Activated T-cell treated with anti-CD3 and anti-CD28 coated beads, Interleukin-2, amount 50 U/mL, for 24 hours (primary cell): ENCODE measurements around the gene ZSCAN10.

Experiments used
- DNase-seq: peaks from one replicate; pipeline ENCODE4 v3.0.0-alpha.2; 2020
- H3K27ac Mint-ChIP-seq: 2 replicates; pipeline ENCODE4 v1.8.0; 2020; ENCODE audit warnings: mild to moderate bottlenecking, mixed read lengths
- H3K27me3 Mint-ChIP-seq: 2 replicates; pipeline ENCODE4 v1.8.0; 2020; ENCODE audit warnings: mixed read lengths
- H3K36me3 Mint-ChIP-seq: 2 replicates; pipeline ENCODE4 v1.8.0; 2020; ENCODE audit warnings: low read depth, mixed read lengths
- H3K4me1 Mint-ChIP-seq: 2 replicates; pipeline ENCODE4 v1.8.0; 2020; ENCODE audit warnings: low read depth, mixed read lengths
- H3K4me3 Mint-ChIP-seq: 2 replicates; pipeline ENCODE4 v1.8.0; 2020; ENCODE audit warnings: mild to moderate bottlenecking, moderate library complexity, mixed read lengths
- H3K9me3 Mint-ChIP-seq: 2 replicates; pipeline ENCODE4 v1.8.0; 2020; ENCODE audit warnings: mixed read lengths

ZSCAN10 gene

GRCh38 chr16:3101841-3102470, 2.9 kb upstream of the ZSCAN10 start:
- Mint-ChIP-seq H3K9me3 (no peaks in the 10 kb centered on the region), H3K4me3 (peak overlapping the region; percentile 27), H3K36me3 (no peaks in the 10 kb centered on the region), H3K4me1 (peaks cover 32% of the 10 kb centered on the region), H3K27me3 (no peaks in the 10 kb centered on the region), H3K27ac (peak overlapping the region; percentile 59)
- no peak for DNase-seq

- Mint-ChIP-seq H3K4me1 (peaks cover 32% of the 10 kb centered on the region), H3K27ac (no peak overlapping the region), H3K4me3 (peak overlapping the region; percentile 46), H3K27me3 (no peaks in the 10 kb centered on the region), H3K36me3 (no peaks in the 10 kb centered on the region), H3K9me3 (no peaks in the 10 kb centered on the region)
- peak; percentile 50 for DNase-seq
Measured at GRCh38 chr16:3101018-3101840, 2.1 kb upstream of the ZSCAN10 start.

GRCh38 chr16:3099732-3100499, 822 bp upstream of the ZSCAN10 start:
- Mint-ChIP-seq H3K9me3 (no peaks in the 10 kb centered on the region), H3K4me3 (peak overlapping the region; percentile 64), H3K4me1 (peaks cover 34% of the 10 kb centered on the region), H3K27me3 (no peaks in the 10 kb centered on the region), H3K27ac (peak overlapping the region; percentile 89), H3K36me3 (no peaks in the 10 kb centered on the region)
- peak; percentile 94 for DNase-seq

GRCh38 chr16:3099395-3099731, 269 bp upstream of the ZSCAN10 start:
- Mint-ChIP-seq H3K9me3 (no peaks in the 10 kb centered on the region), H3K4me1 (peaks cover 39% of the 10 kb centered on the region), H3K4me3 (no peak overlapping the region), H3K27me3 (no peaks in the 10 kb centered on the region), H3K27ac (no peak overlapping the region), H3K36me3 (no peaks in the 10 kb centered on the region)
- DNase-seq: no peak

- Mint-ChIP-seq H3K27ac (no peak overlapping the region), H3K4me1 (peaks cover 43% of the 10 kb centered on the region), H3K27me3 (no peaks in the 10 kb centered on the region), H3K9me3 (no peaks in the 10 kb centered on the region), H3K4me3 (no peak overlapping the region), H3K36me3 (no peaks in the 10 kb centered on the region)
- DNase-seq: no peak
Measured at GRCh38 chr16:3097266-3097665, 1.8 kb downstream of the ZSCAN10 start.

- Mint-ChIP-seq H3K36me3 (no peaks in the 10 kb centered on the region), H3K27me3 (no peaks in the 10 kb centered on the region), H3K27ac (peak overlapping the region; percentile 78), H3K4me3 (no peak overlapping the region), H3K4me1 (peaks cover 42% of the 10 kb centered on the region), H3K9me3 (no peaks in the 10 kb centered on the region)
- DNase-seq: no peak
Measured at GRCh38 chr16:3096362-3096761, 2.7 kb downstream of the ZSCAN10 start.

GRCh38 chr16:3095869-3096268, 3.2 kb downstream of the ZSCAN10 start:
- H3K4me1 Mint-ChIP-seq: peaks cover 42% of the 10 kb centered on the region
- peak overlapping the region; percentile 78 for H3K27ac Mint-ChIP-seq
- H3K27me3 Mint-ChIP-seq: no peaks in the 10 kb centered on the region
- no peaks in the 10 kb centered on the region for H3K36me3 Mint-ChIP-seq
- no peaks in the 10 kb centered on the region for H3K9me3 Mint-ChIP-seq
- peak; percentile 65 for DNase-seq
- no peak overlapping the region for H3K4me3 Mint-ChIP-seq

GRCh38 chr16:3094289-3095027, 4.6 kb downstream of the ZSCAN10 start:
- H3K27ac Mint-ChIP-seq: peak overlapping the region; percentile 84
- H3K9me3 Mint-ChIP-seq: no peaks in the 10 kb centered on the region
- peaks cover 34% of the 10 kb centered on the region for H3K4me1 Mint-ChIP-seq
- peak; percentile 53 for DNase-seq
- no peaks in the 10 kb centered on the region for H3K27me3 Mint-ChIP-seq
- H3K36me3 Mint-ChIP-seq: no peaks in the 10 kb centered on the region
- no peak overlapping the region for H3K4me3 Mint-ChIP-seq

- Mint-ChIP-seq H3K4me1 (peaks cover 43% of the 10 kb centered on the region), H3K27ac (no peak overlapping the region), H3K9me3 (no peaks in the 10 kb centered on the region), H3K36me3 (no peaks in the 10 kb centered on the region), H3K27me3 (no peaks in the 10 kb centered on the region), H3K4me3 (no peak overlapping the region)
- no peak for DNase-seq
Measured at GRCh38 chr16:3092501-3092941, 6.6 kb downstream of the ZSCAN10 start.

GRCh38 chr16:3091551-3091950, 7.5 kb downstream of the ZSCAN10 start:
- Mint-ChIP-seq H3K36me3 (no peaks in the 10 kb centered on the region), H3K27ac (no peak overlapping the region), H3K9me3 (no peaks in the 10 kb centered on the region), H3K4me3 (no peak overlapping the region), H3K27me3 (no peaks in the 10 kb centered on the region), H3K4me1 (peaks cover 52% of the 10 kb centered on the region)
- DNase-seq: no peak

- Mint-ChIP-seq H3K36me3 (no peaks in the 10 kb centered on the region), H3K4me1 (peaks cover 52% of the 10 kb centered on the region)
Measured at GRCh38 chr16:3089717-3090592, 9.1 kb downstream of the ZSCAN10 start.

GRCh38 chr16:3088925-3089716, 10.0 kb downstream of the ZSCAN10 start:
- Mint-ChIP-seq H3K4me3 (no peak overlapping the region), H3K27ac (no peak overlapping the region), H3K9me3 (no peaks in the 10 kb centered on the region), H3K36me3 (no peaks in the 10 kb centered on the region), H3K4me1 (peaks cover 52% of the 10 kb centered on the region), H3K27me3 (no peaks in the 10 kb centered on the region)
- DNase-seq: no peak

More at GRCh38 chr16:3089717-3090592, 9.1 kb downstream of the ZSCAN10 start:
- no peak for DNase-seq
- H3K4me3 Mint-ChIP-seq: no peak overlapping the region
- no peaks in the 10 kb centered on the region for H3K27me3 Mint-ChIP-seq
- no peaks in the 10 kb centered on the region for H3K9me3 Mint-ChIP-seq
- no peak overlapping the region for H3K27ac Mint-ChIP-seq

GRCh38 chr16:3088450-3088849, 10.6 kb downstream of the ZSCAN10 start:
- Mint-ChIP-seq H3K27me3 (no peaks in the 10 kb centered on the region), H3K4me3 (no peak overlapping the region), H3K36me3 (no peaks in the 10 kb centered on the region), H3K27ac (no peak overlapping the region), H3K4me1 (peaks cover 54% of the 10 kb centered on the region), H3K9me3 (no peaks in the 10 kb centered on the region)
- no peak for DNase-seq
